ENCODE data around the gene TSEN2.

TSEN2 gene

GRCh38 chr3:12557473-12558100, 73.3 kb downstream of the TSEN2 start:
- no peak for DNase-seq

- DNase-seq = no peak
Observed at GRCh38 chr3:12558706-12559105, 74.4 kb downstream of the TSEN2 start.

- DNase-seq = no peak
Observed at GRCh38 chr3:12559520-12559919, 75.2 kb downstream of the TSEN2 start.

- DNase-seq = no peak
Observed at GRCh38 chr3:12560505-12561190, 76.4 kb downstream of the TSEN2 start.

- DNase-seq = no peak
Observed at GRCh38 chr3:12561397-12561796, 77.1 kb downstream of the TSEN2 start.

- no peak for DNase-seq
Observed at GRCh38 chr3:12562451-12562850, 78.2 kb downstream of the TSEN2 start.

- no peak for DNase-seq
Observed at GRCh38 chr3:12566976-12567375, 82.7 kb downstream of the TSEN2 start.

GRCh38 chr3:12568747-12569146, 84.5 kb downstream of the TSEN2 start:
- no peak for DNase-seq

- no peak for DNase-seq
Observed at GRCh38 chr3:12569836-12570235, 85.6 kb downstream of the TSEN2 start.

- no peak for DNase-seq
Observed at GRCh38 chr3:12571986-12572385, 87.7 kb downstream of the TSEN2 start.

GRCh38 chr3:12574131-12574530, 89.9 kb downstream of the TSEN2 start:
- DNase-seq = no peak

- DNase-seq = no peak
Observed at GRCh38 chr3:12574661-12575060, 90.4 kb downstream of the TSEN2 start.

- no peak for DNase-seq
Observed at GRCh38 chr3:12577379-12577778, 93.1 kb downstream of the TSEN2 start.

- DNase-seq = no peak
Observed at GRCh38 chr3:12578742-12579141, 94.5 kb downstream of the TSEN2 start.

GRCh38 chr3:12579456-12579855, 95.2 kb downstream of the TSEN2 start:
- DNase-seq = no peak

GRCh38 chr3:12579905-12580304, 95.6 kb downstream of the TSEN2 start:
- DNase-seq = no peak

- DNase-seq = no peak
Observed at GRCh38 chr3:12582730-12583129, 98.5 kb downstream of the TSEN2 start.

Data from NCI-H510A (cell line).